Measurements from ENCODE around the gene PDE9A. TPM values are rescaled to one million over a fixed set of nuclear protein-coding genes. Genes with fewer than 3 reads are reported as not detected.

PDE9A gene
- total RNA-seq, 1 experiment from 2014 or later: 8.4 TPM

GRCh38 chr21:42787613-42788012 lies 134.2 kb downstream of the PDE9A start:
- DNase-seq: no peak
- no peaks in the 10 kb centered on the region for H3K36me3 ChIP-seq (ENCODE audit: low read depth)
- CTCF ChIA-PET: no interaction called here
- TF ChIP-seq CTCF (conservative IDR thresholded peaks at IDR 0.05): no peak
- TF ChIP-seq EZH2 (IDR thresholded peaks at IDR 0.05; ENCODE audit: low read depth): no peak
- BruUV-seq (replicated peaks): no TSS peak
- no peak overlapping the region for H2AFZ ChIP-seq
- H3K4me3 ChIP-seq: no peak overlapping the region
- no peaks in the 10 kb centered on the region for H3K27me3 ChIP-seq (ENCODE audit: insufficient read depth, low read depth)
- no peaks in the 10 kb centered on the region for H3F3A ChIP-seq (ENCODE audit: insufficient read depth, low read depth)
- H4K20me1 ChIP-seq (ENCODE audit: insufficient read depth): no peaks in the 10 kb centered on the region
- no peaks in the 10 kb centered on the region for H3K79me2 ChIP-seq (ENCODE audit: low read depth)
- intact Hi-C loops (cut with micrococcal nuclease; ENCODE audit: unreplicated experiment): no loop called here
- POLR2A ChIA-PET (ENCODE audit: unreplicated experiment): no interaction called here
- no peak overlapping the region for H3K27ac ChIP-seq
- H3K4me1 ChIP-seq (replicated peaks; ENCODE audit: insufficient read depth): no peaks in the 10 kb centered on the region
- no peaks in the 10 kb centered on the region for H3K9me2 ChIP-seq (ENCODE audit: insufficient read depth)
- no peak overlapping the region for H3K4me2 ChIP-seq
- H3K9me3 ChIP-seq (ENCODE audit: insufficient read depth, low read depth): no peaks in the 10 kb centered on the region

DNA sequence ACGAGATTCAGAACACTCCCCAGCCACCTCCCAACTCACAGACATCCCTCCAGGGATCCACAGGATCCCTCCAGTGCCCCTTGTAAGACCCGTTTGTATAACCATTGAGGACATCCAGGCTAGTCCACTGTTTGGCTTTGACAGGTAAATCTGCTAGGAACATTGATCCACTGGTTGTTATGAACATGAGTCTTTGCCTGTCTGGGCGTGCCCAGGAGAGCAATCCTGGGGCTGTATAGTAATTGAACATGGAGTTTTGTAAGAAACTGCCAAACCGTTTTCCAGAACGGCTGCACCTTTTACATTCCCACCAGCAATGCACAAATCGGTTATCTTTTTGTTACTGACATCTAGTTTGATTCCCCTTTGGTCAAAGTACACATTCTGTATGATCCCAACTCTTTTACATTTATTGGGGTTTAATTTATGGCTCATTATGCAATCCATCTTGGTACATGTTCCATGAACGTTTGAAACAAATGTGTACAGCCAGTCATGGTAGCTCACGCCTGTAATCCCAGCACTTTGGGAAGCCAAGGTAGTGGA lies 137.2 kb downstream of the PDE9A start:
- H3K9me3 ChIP-seq (ENCODE audit: insufficient read depth, low read depth): no peaks in the 10 kb centered on the region
- no TSS peak for BruUV-seq (replicated peaks)
- H3K79me2 ChIP-seq (ENCODE audit: low read depth): no peaks in the 10 kb centered on the region
- no peaks in the 10 kb centered on the region for H3K36me3 ChIP-seq (ENCODE audit: low read depth)
- ChIA-PET POLR2A (ENCODE audit: unreplicated experiment) (no interaction called here), CTCF (no interaction called here)
- H3K9me2 ChIP-seq (ENCODE audit: insufficient read depth): no peaks in the 10 kb centered on the region
- H3K27ac ChIP-seq: no peak overlapping the region
- H2AFZ ChIP-seq: no peak overlapping the region
- no peaks in the 10 kb centered on the region for H4K20me1 ChIP-seq (ENCODE audit: insufficient read depth)
- intact Hi-C loops (cut with micrococcal nuclease; ENCODE audit: unreplicated experiment): no loop called here
- no peak for TF ChIP-seq EZH2 (IDR thresholded peaks at IDR 0.05; ENCODE audit: low read depth)
- no peak for TF ChIP-seq CTCF (conservative IDR thresholded peaks at IDR 0.05)
- H3K4me1 ChIP-seq (replicated peaks; ENCODE audit: insufficient read depth): peaks cover 2% of the 10 kb centered on the region
- H3K4me2 ChIP-seq: no peak overlapping the region
- H3K27me3 ChIP-seq (ENCODE audit: insufficient read depth, low read depth): no peaks in the 10 kb centered on the region
- peaks cover 2% of the 10 kb centered on the region; the same call in 1 of the 2 replicates for H3F3A ChIP-seq (ENCODE audit: insufficient read depth, low read depth)
- no peak for DNase-seq
- H3K4me3 ChIP-seq: no peak overlapping the region

DNA sequence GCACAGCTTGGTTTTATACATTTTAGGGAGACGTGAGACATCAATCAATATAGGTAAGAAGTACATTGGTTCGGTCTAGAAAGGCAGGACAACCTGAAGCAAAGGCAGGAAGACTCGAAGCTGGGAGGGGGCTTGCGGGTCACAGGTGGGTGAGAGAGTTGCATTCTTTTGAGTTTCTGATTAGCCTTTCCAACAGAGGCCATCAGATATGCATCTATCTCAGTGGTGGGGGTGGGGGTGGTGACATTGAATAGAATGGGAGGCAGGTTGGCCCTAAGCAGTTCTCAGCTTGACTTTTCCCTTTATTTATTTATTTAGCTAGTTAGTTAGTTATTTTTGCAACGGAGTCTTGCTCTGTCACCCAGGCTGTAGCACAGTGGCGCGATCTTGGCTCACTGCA lies 140.4 kb downstream of the PDE9A start:
- CTCF ChIA-PET: no interaction called here
- H3K36me3 ChIP-seq (ENCODE audit: low read depth): no peaks in the 10 kb centered on the region
- no TSS peak for BruUV-seq (replicated peaks)
- H2AFZ ChIP-seq: no peak overlapping the region
- H4K20me1 ChIP-seq (ENCODE audit: insufficient read depth): no peaks in the 10 kb centered on the region
- H3K9me3 ChIP-seq (ENCODE audit: insufficient read depth, low read depth): no peaks in the 10 kb centered on the region
- DNase-seq: no peak
- H3K4me2 ChIP-seq: no peak overlapping the region
- no peaks in the 10 kb centered on the region for H3K9me2 ChIP-seq (ENCODE audit: insufficient read depth)
- H3K4me3 ChIP-seq: no peak overlapping the region
- H3K27ac ChIP-seq: no peak overlapping the region
- H3K27me3 ChIP-seq (ENCODE audit: insufficient read depth, low read depth): no peaks in the 10 kb centered on the region
- H3F3A ChIP-seq (ENCODE audit: insufficient read depth, low read depth): peaks cover 26% of the 10 kb centered on the region
- intact Hi-C loops (cut with micrococcal nuclease; ENCODE audit: unreplicated experiment): no loop called here
- H3K79me2 ChIP-seq (ENCODE audit: low read depth): no peaks in the 10 kb centered on the region
- no peak for TF ChIP-seq CTCF (conservative IDR thresholded peaks at IDR 0.05)
- TF ChIP-seq EZH2 (IDR thresholded peaks at IDR 0.05; ENCODE audit: low read depth): no peak
- POLR2A ChIA-PET (ENCODE audit: unreplicated experiment): no interaction called here
- H3K4me1 ChIP-seq (replicated peaks; ENCODE audit: insufficient read depth): peaks cover 20% of the 10 kb centered on the region
